Stimulated activated CD4-positive, alpha-beta T cell treated with anti-CD3 and anti-CD28 coated beads, Interleukin-12 subunit alpha, Interleukin-12 subunit beta, amount 100 ng/mL, for 4 hours (primary cell): ENCODE data around the gene NRP1.
"Not testable (repeated sequence)": the region's sequence is repeated elsewhere in the genome, so short reads cannot be mapped to it uniquely, and the experiment has no call there.

Source experiments
- DNase-seq: peaks from one replicate; pipeline ENCODE4 v3.0.0-alpha.2; 2020

The NRP1 gene

GRCh38 chr10:33141251-33141650, 193.2 kb downstream of the NRP1 start:
- no peak for DNase-seq

- no peak for DNase-seq
Observed at GRCh38 chr10:33139181-33139646, 195.3 kb downstream of the NRP1 start.

- not testable (repeated sequence) for DNase-seq
Observed at GRCh38 chr10:33138686-33139085, 195.8 kb downstream of the NRP1 start.

GRCh38 chr10:33137356-33138005, 197.0 kb downstream of the NRP1 start:
- no peak for DNase-seq

GRCh38 chr10:33136781-33137180, 197.7 kb downstream of the NRP1 start:
- no peak for DNase-seq

GRCh38 chr10:33136271-33136670, 198.2 kb downstream of the NRP1 start:
- DNase-seq, result no peak

- peak; percentile 60 for DNase-seq
Observed at GRCh38 chr10:33134011-33134751, 200.3 kb downstream of the NRP1 start.

- no peak for DNase-seq
Observed at GRCh38 chr10:33133557-33133956, 200.9 kb downstream of the NRP1 start.

- DNase-seq, result no peak
Observed at GRCh38 chr10:33132626-33133025, 201.8 kb downstream of the NRP1 start.

- no peak for DNase-seq
Observed at GRCh38 chr10:33129996-33130386, 204.5 kb downstream of the NRP1 start.

GRCh38 chr10:33129141-33129995, 205.1 kb downstream of the NRP1 start:
- no peak for DNase-seq

- no peak for DNase-seq
Observed at GRCh38 chr10:33127622-33128021, 206.8 kb downstream of the NRP1 start.
